ENCODE data around the gene MSANTD2. TPM values are rescaled to one million over a fixed set of nuclear protein-coding genes. Genes with fewer than 3 reads are reported as not detected.

MSANTD2 gene
- total and polyA plus RNA-seq, 9 of the 15 experiments (the other 6 are each of a cell fraction or from before 2014, with no cell fraction given), result 1.3 to 9.9 (median 5.3) TPM

DNA sequence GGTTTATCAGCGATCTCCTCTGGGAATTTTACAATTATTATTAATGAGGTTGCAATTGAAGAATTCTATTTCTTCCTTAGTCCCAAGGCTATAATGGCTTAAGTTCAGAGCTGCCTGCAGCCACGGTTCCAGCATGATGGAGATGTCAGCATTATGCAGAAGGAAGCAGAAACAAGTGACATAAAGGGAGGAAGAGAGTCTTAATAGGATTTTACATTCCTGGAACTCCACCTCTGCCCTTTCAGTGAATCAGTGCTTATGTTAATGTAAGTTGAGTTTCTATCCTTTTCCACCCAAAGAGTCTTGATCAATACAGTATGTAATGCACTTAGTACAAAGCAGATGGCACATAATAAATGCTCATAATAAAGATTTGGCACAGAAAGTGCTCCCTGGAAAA lies 72.1 kb downstream of the MSANTD2 start:
- no peak for TF ChIP-seq TCF3 (CRISPR knock-in tag; IDR thresholded peaks at IDR 0.05)
- no peak for TF ChIP-seq CC2D1A (IDR thresholded peaks at IDR 0.05)
- no peak for TF ChIP-seq ZNF311 (CRISPR knock-in tag; IDR thresholded peaks at IDR 0.05)
- no peak overlapping the region for H3K4me3 ChIP-seq
- 0 out of 2 replicates have a peak, but pooled peaks cover 3% of the 10 kb centered on the region for H4K20me1 ChIP-seq (replicated peaks; ENCODE audit: control insufficient read depth, insufficient read depth, low read length)
- H3K4me1 ChIP-seq (replicated peaks in 1 of 2; ENCODE audit: control insufficient read depth in 2 of 2, insufficient read depth in 2 of 2, low read length in 2 of 2), result no peaks in the 10 kb centered on the region; a peak in 1 of 5 replicates
- intact Hi-C loops (cut with micrococcal nuclease) (no loop called here), in situ Hi-C loops (cut with MboI) (no loop called here)
- H3K79me2 ChIP-seq (ENCODE audit: control insufficient read depth, insufficient read depth, low read length), result no peaks in the 10 kb centered on the region
- CTCF ChIA-PET (ENCODE audit: low intra/inter-chr PET ratio), result no interaction called here
- WGBS (ENCODE audit: insufficient coverage, low coverage, missing lambda C conversion rate), result 0% methylated on average over 2 of the region's 2 CpGs
- no peak overlapping the region for H3K4me2 ChIP-seq (ENCODE audit: insufficient read depth, low read length)
- peaks cover 14 to 40% of the 10 kb centered on the region in 2 experiments; a peak in 4 of 5 replicates for H3K27me3 ChIP-seq (ENCODE audit: control insufficient read depth in 2 of 2, insufficient read depth in 2 of 2, low read length in 2 of 2)
- H3K9me1 ChIP-seq (ENCODE audit: control insufficient read depth, insufficient read depth, low read length), result no peaks in the 10 kb centered on the region
- no peak for DNase-seq (ENCODE audit: extremely low read depth in 1 of 4, low spot score in 3 of 4)
- H3K9me3 ChIP-seq (replicated peaks; ENCODE audit: control insufficient read depth, insufficient read depth, low read depth, low read length), result no peaks in the 10 kb centered on the region
- H3K36me3 ChIP-seq (ENCODE audit: control insufficient read depth, insufficient read depth, low read length), result no peaks in the 10 kb centered on the region
- POLR2A ChIA-PET, result no interaction called here
- ATAC-seq, result no peak
- no peak overlapping the region for H3K9ac ChIP-seq (ENCODE audit: insufficient read depth in 1 of 2, low read depth in 2 of 2, low read length in 2 of 2)
- no peak for FAIRE-seq
- no TSS peak for BruUV-seq (replicated peaks)
- H3K27ac ChIP-seq (ENCODE audit: extremely low read depth, low read depth, low read length), result no peak overlapping the region
- no peak overlapping the region for H2AFZ ChIP-seq (ENCODE audit: low read depth, low read length)

DNA sequence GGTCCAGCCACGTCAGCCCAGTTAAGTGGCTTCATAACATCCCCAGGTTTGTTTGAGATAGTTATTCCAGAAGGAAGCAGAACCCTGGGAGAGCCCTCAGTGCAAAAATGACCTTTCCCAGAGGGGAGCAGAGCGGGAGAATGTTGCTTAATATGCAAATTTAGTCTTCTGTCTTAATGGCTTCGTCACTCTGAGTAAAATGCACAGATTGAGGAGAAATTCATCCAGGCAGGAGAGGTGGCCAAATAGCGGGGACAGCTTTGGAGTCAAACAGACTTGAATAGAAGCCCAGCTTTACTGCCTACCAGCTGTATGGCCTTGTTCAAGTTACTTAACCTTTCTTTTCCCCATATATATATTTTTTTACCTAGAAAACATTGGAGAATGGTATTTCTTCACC lies 72.7 kb downstream of the MSANTD2 start:
- 0% methylated on average over 4 of the region's 4 CpGs for WGBS (ENCODE audit: insufficient coverage, low coverage, missing lambda C conversion rate)
- no peaks in the 10 kb centered on the region; a peak in 1 of 5 replicates for H3K4me1 ChIP-seq (replicated peaks in 1 of 2; ENCODE audit: control insufficient read depth in 2 of 2, insufficient read depth in 2 of 2, low read length in 2 of 2)
- no peaks in the 10 kb centered on the region for H3K79me2 ChIP-seq (ENCODE audit: control insufficient read depth, insufficient read depth, low read length)
- H3K4me2 ChIP-seq (ENCODE audit: insufficient read depth, low read length), result no peak overlapping the region
- DNase-seq (ENCODE audit: extremely low read depth in 1 of 4, low spot score in 3 of 4) (no peak), FAIRE-seq (no peak), ATAC-seq (no peak)
- in situ Hi-C loops (cut with MboI), result no loop called here
- H3K9me1 ChIP-seq (ENCODE audit: control insufficient read depth, insufficient read depth, low read length), result no peaks in the 10 kb centered on the region
- BruUV-seq (replicated peaks), result no TSS peak
- no peak overlapping the region for H3K4me3 ChIP-seq
- no peaks in the 10 kb centered on the region for H3K36me3 ChIP-seq (ENCODE audit: control insufficient read depth, insufficient read depth, low read length)
- H4K20me1 ChIP-seq (replicated peaks; ENCODE audit: control insufficient read depth, insufficient read depth, low read length), result 0 out of 2 replicates have a peak, but pooled peaks cover 3% of the 10 kb centered on the region
- no peak overlapping the region for H2AFZ ChIP-seq (ENCODE audit: low read depth, low read length)
- CTCF ChIA-PET (ENCODE audit: low intra/inter-chr PET ratio), result interaction anchor here (0.6 kb wide), 1 partner anchor 75 kb away, joined by 4 read pairs; no protein-coding TSS in a partner anchor
- H3K27ac ChIP-seq (ENCODE audit: extremely low read depth, low read depth, low read length), result no peak overlapping the region
- intact Hi-C loops (cut with micrococcal nuclease), result no loop called here
- POLR2A ChIA-PET, result no interaction called here
- H3K27me3 ChIP-seq (ENCODE audit: control insufficient read depth in 2 of 2, insufficient read depth in 2 of 2, low read length in 2 of 2), result peaks cover 14 to 45% of the 10 kb centered on the region in 2 experiments; a peak in 4 of 5 replicates
- TF ChIP-seq JUN (IDR thresholded peaks at IDR 0.05; ENCODE audit: borderline replicate concordance, low read depth, low read length), result no peak
- TF ChIP-seq JUN (CRISPR knock-in tag; IDR thresholded peaks at IDR 0.05; ENCODE audit: borderline replicate concordance), result no peak
- TF ChIP-seq PHB2 (IDR thresholded peaks at IDR 0.05; ENCODE audit: low read depth), result no peak
- TF ChIP-seq STAG1 (CRISPR knock-in tag; IDR thresholded peaks at IDR 0.05; ENCODE audit: borderline replicate concordance), result no peak
- no peak overlapping the region for H3K9ac ChIP-seq (ENCODE audit: insufficient read depth in 1 of 2, low read depth in 2 of 2, low read length in 2 of 2)
- no peaks in the 10 kb centered on the region for H3K9me3 ChIP-seq (replicated peaks; ENCODE audit: control insufficient read depth, insufficient read depth, low read depth, low read length)
